ENCODE measurements around the gene CLDN6.
"Not testable (repeated sequence)": the region's sequence is repeated elsewhere in the genome, so short reads cannot be mapped to it uniquely, and the experiment has no call there.

Gene CLDN6

GRCh38 chr16:3017794-3018506 is at the start of gene CLDN6:
Gene CLDN6 (minus strand): TSS chr16:3018183. CDS start chr16:3016021, 2,162 bp downstream.
- DNase-seq (ENCODE audit: low spot score) = no peak

- DNase-seq (ENCODE audit: low spot score) = no peak
Measured at GRCh38 chr16:3066440-3066748, 48.4 kb upstream of the CLDN6 start.

- no peak for DNase-seq (ENCODE audit: low spot score)
Measured at GRCh38 chr16:3065742-3066439, 47.9 kb upstream of the CLDN6 start.

GRCh38 chr16:3065069-3065741 is 47.2 kb upstream of the CLDN6 start, which contains the start of gene IL32:
Gene IL32 (plus strand): TSS chr16:3065640. CDS start chr16:3065812, 172 bp downstream.
- DNase-seq (ENCODE audit: low spot score) = peak; percentile 82

GRCh38 chr16:3063625-3064386 is 45.8 kb upstream of the CLDN6 start:
- DNase-seq (ENCODE audit: low spot score) = no peak

GRCh38 chr16:3062553-3062952 is 44.6 kb upstream of the CLDN6 start:
- DNase-seq (ENCODE audit: low spot score) = no peak

GRCh38 chr16:3060339-3061127 is 42.5 kb upstream of the CLDN6 start:
- DNase-seq (ENCODE audit: low spot score) = no peak

- DNase-seq (ENCODE audit: low spot score) = no peak
Measured at GRCh38 chr16:3059723-3060242, 41.8 kb upstream of the CLDN6 start.

- DNase-seq (ENCODE audit: low spot score) = peak; percentile 96
Measured at GRCh38 chr16:3059041-3059722, 41.2 kb upstream of the CLDN6 start.

GRCh38 chr16:3058139-3059030 is 40.4 kb upstream of the CLDN6 start:
- no peak for DNase-seq (ENCODE audit: low spot score)

- DNase-seq (ENCODE audit: low spot score) = no peak
Measured at GRCh38 chr16:3057181-3058138, 39.5 kb upstream of the CLDN6 start.

- no peak for DNase-seq (ENCODE audit: low spot score)
Measured at GRCh38 chr16:3056336-3057180, 38.6 kb upstream of the CLDN6 start.

- DNase-seq (ENCODE audit: low spot score) = not testable (repeated sequence)
Measured at GRCh38 chr16:3055734-3056115, 37.7 kb upstream of the CLDN6 start.

- no peak for DNase-seq (ENCODE audit: low spot score)
Measured at GRCh38 chr16:3054965-3055733, 37.2 kb upstream of the CLDN6 start.

GRCh38 chr16:3053330-3053710 is 35.3 kb upstream of the CLDN6 start:
- not testable (repeated sequence) for DNase-seq (ENCODE audit: low spot score)

- not testable (repeated sequence) for DNase-seq (ENCODE audit: low spot score)
Measured at GRCh38 chr16:3052571-3053329, 34.8 kb upstream of the CLDN6 start.
